Measurements from ENCODE around the gene SLC7A6. TPM values are rescaled to one million over a fixed set of nuclear protein-coding genes. Genes with fewer than 3 reads are reported as not detected.

Gene SLC7A6
- total and polyA plus RNA-seq, 2 of the 13 experiments (the other 11 are each of a cell fraction or from before 2014, with no cell fraction given), result 35.8 to 70.8 TPM

GRCh38 chr16:68244481-68244902 is 19.8 kb upstream of the SLC7A6 start (continued):
- no peak for TF ChIP-seq ZNF570 (CRISPR knock-in tag; IDR thresholded peaks at IDR 0.05; ENCODE audit: borderline replicate concordance)
- no peak for TF ChIP-seq ARID5B (CRISPR knock-in tag; IDR thresholded peaks at IDR 0.05)
- no peak for TF ChIP-seq ZNF383 (CRISPR knock-in tag; IDR thresholded peaks at IDR 0.05; ENCODE audit: borderline replicate concordance)
- no peak for TF ChIP-seq ZZZ3 (CRISPR knock-in tag; IDR thresholded peaks at IDR 0.05; ENCODE audit: borderline replicate concordance)
- 0 out of 2 replicates have a peak, but pooled peaks have one; percentile 50 for TF ChIP-seq TP53 (CRISPR knock-in tag; conservative IDR thresholded peaks at IDR 0.05)
- TF ChIP-seq RBFOX2 (IDR thresholded peaks at IDR 0.05; ENCODE audit: low read depth, low read length), result no peak
- TF ChIP-seq KMT2A (CRISPR knock-in tag; IDR thresholded peaks at IDR 0.05), result no peak; the same call in 1 of the 2 replicates
- 0 out of 2 replicates have a peak, but pooled peaks have one; percentile 45 for TF ChIP-seq ZC3H13 (CRISPR knock-in tag; IDR thresholded peaks at IDR 0.05)
- TF ChIP-seq, protein P1, sequence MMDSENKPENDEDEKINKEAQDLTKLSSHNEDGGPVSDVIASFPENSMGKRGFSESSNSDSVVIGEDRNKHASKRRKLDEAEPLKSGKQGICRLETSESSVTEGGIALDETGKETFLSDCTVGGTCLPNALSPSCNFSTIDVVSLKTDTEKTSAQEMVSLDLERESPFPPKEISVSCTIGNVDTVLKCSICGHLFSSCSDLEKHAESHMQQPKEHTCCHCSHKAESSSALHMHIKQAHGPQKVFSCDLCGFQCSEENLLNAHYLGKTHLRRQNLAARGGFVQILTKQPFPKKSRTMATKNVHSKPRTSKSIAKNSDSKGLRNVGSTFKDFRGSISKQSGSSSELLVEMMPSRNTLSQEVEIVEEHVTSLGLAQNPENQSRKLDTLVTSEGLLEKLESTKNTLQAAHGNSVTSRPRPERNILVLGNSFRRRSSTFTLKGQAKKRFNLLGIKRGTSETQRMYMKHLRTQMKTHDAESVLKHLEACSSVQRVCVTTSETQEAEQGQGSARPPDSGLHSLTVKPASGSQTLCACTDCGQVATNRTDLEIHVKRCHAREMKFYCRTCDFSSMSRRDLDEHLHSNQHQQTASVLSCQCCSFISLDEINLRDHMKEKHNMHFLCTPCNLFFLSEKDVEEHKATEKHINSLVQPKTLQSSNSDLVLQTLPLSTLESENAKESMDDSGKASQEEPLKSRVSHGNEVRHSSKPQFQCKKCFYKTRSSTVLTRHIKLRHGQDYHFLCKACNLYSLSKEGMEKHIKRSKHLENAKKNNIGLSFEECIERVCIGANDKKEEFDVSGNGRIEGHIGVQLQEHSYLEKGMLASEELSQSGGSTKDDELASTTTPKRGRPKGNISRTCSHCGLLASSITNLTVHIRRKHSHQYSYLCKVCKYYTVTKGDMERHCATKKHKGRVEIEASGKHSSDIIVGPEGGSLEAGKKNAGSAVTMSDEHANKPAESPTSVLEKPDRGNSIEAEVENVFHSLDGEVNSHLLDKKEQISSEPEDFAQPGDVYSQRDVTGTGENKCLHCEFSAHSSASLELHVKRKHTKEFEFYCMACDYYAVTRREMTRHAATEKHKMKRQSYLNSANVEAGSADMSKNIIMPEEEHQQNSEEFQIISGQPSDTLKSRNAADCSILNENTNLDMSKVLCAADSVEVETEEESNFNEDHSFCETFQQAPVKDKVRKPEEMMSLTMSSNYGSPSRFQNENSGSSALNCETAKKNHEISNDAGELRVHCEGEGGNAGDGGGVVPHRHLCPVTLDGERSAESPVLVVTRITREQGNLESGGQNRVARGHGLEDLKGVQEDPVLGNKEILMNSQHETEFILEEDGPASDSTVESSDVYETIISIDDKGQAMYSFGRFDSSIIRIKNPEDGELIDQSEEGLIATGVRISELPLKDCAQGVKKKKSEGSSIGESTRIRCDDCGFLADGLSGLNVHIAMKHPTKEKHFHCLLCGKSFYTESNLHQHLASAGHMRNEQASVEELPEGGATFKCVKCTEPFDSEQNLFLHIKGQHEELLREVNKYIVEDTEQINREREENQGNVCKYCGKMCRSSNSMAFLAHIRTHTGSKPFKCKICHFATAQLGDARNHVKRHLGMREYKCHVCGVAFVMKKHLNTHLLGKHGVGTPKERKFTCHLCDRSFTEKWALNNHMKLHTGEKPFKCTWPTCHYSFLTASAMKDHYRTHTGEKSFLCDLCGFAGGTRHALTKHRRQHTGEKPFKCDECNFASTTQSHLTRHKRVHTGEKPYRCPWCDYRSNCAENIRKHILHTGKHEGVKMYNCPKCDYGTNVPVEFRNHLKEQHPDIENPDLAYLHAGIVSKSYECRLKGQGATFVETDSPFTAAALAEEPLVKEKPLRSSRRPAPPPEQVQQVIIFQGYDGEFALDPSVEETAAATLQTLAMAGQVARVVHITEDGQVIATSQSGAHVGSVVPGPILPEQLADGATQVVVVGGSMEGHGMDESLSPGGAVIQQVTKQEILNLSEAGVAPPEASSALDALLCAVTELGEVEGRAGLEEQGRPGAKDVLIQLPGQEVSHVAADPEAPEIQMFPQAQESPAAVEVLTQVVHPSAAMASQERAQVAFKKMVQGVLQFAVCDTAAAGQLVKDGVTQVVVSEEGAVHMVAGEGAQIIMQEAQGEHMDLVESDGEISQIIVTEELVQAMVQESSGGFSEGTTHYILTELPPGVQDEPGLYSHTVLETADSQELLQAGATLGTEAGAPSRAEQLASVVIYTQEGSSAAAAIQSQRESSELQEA (CRISPR knock-in tag; IDR thresholded peaks at IDR 0.05; ENCODE audit: not compliant biosample characterization), result peak; percentile 19
- no peak for TF ChIP-seq NR3C1 (CRISPR knock-in tag; IDR thresholded peaks at IDR 0.05)
- TF ChIP-seq ZFP90 (CRISPR knock-in tag; IDR thresholded peaks at IDR 0.05; ENCODE audit: borderline replicate concordance), result no peak
- TF ChIP-seq ZNF713 (CRISPR knock-in tag; IDR thresholded peaks at IDR 0.05), result 0 out of 2 replicates have a peak, but pooled peaks have one; percentile 8
- TF ChIP-seq DR1 (CRISPR knock-in tag; IDR thresholded peaks at IDR 0.05), result no peak
- TF ChIP-seq ZBTB7A (CRISPR knock-in tag; IDR thresholded peaks at IDR 0.05), result no peak
- no peak for TF ChIP-seq HDAC6 (IDR thresholded peaks at IDR 0.05; ENCODE audit: low read depth, low read length)
- TF ChIP-seq ZNF703 (CRISPR knock-in tag; IDR thresholded peaks at IDR 0.05; ENCODE audit: borderline replicate concordance), result no peak
- TF ChIP-seq KDM1A (CRISPR knock-in tag; IDR thresholded peaks at IDR 0.05), result no peak
